ENCODE data around the gene MGAT3. TPM values are rescaled to one million over a fixed set of nuclear protein-coding genes. Genes with fewer than 3 reads are reported as not detected.
A peak's percentile ranks its signal among the peaks of the same experiment; 100 is the strongest.

MGAT3 gene
- total RNA-seq, 4 donors from 2014 or later, result 0.45 to 1.6 (median 0.90) TPM

GRCh38 chr22:39494471-39495120 is 37.8 kb downstream of the MGAT3 start:
- 65 to 81% methylated on average over 10 of the region's 10 CpGs for WGBS, 2 donors
- Histone ChIP-seq H3K4me1 (no peaks in the 10 kb centered on the region), H3K9me3 (no peaks in the 10 kb centered on the region), H3K36me3 (no peaks in the 10 kb centered on the region), H3K27ac (no peak overlapping the region), H3K27me3 (no peaks in the 10 kb centered on the region), H3K4me3 (replicated peaks in 1 of 3) (no peak overlapping the region)
- intact Hi-C loops (cut with DNase I), result loop anchor here (5.0 kb wide), 1 partner anchor 33 kb away; no protein-coding TSS in a partner anchor
- DNase-seq, result no peak
- TF ChIP-seq POLR2A (IDR thresholded peaks at IDR 0.05) (no peak), CTCF (IDR thresholded peaks at IDR 0.05) (no peak)

- DNase-seq, result peak; percentile 80 to 88
- no peak overlapping the region for H3K4me3 ChIP-seq (replicated peaks in 1 of 3)
- TF ChIP-seq CTCF (IDR thresholded peaks at IDR 0.05) (peak; percentile 56 to 83 (median 77)), POLR2A (IDR thresholded peaks at IDR 0.05) (no peak)
- H3K4me1 ChIP-seq, result peaks cover 3 to 12% of the 10 kb centered on the region in 2 donors
- no peaks in the 10 kb centered on the region for H3K9me3 ChIP-seq
- no peaks in the 10 kb centered on the region for H3K36me3 ChIP-seq
- no peaks in the 10 kb centered on the region for H3K27me3 ChIP-seq
- intact Hi-C loops (cut with DNase I), result no loop called here
- H3K27ac ChIP-seq, result peak overlapping the region in 1 of 3 donors; percentile 10
- 39 to 41% methylated on average over 12 to 13 of the region's 13 CpGs for WGBS, 2 donors
Observed at GRCh38 chr22:39496131-39496838, 39.5 kb downstream of the MGAT3 start.

GRCh38 chr22:39497429-39497828 is 40.6 kb downstream of the MGAT3 start:
- no peaks in the 10 kb centered on the region for H3K9me3 ChIP-seq
- H3K36me3 ChIP-seq, result no peaks in the 10 kb centered on the region
- no peaks in the 10 kb centered on the region for H3K27me3 ChIP-seq
- peaks cover 9 to 19% of the 10 kb centered on the region in 2 donors for H3K4me1 ChIP-seq
- intact Hi-C loops (cut with DNase I), result no loop called here
- H3K27ac ChIP-seq, result no peak overlapping the region
- DNase-seq, result no peak
- H3K4me3 ChIP-seq (replicated peaks in 1 of 3), result no peak overlapping the region
- WGBS, 2 donors, result 91% methylated on average over 8 of the region's 8 CpGs
- no peak for TF ChIP-seq CTCF (IDR thresholded peaks at IDR 0.05)
- no peak for TF ChIP-seq POLR2A (IDR thresholded peaks at IDR 0.05)

GRCh38 chr22:39498368-39498767 is 41.6 kb downstream of the MGAT3 start:
- Histone ChIP-seq H3K9me3 (no peaks in the 10 kb centered on the region), H3K4me1 (peaks cover 18 to 25% of the 10 kb centered on the region in 2 donors), H3K27ac (no peak overlapping the region), H3K36me3 (no peaks in the 10 kb centered on the region), H3K27me3 (no peaks in the 10 kb centered on the region), H3K4me3 (replicated peaks in 1 of 3) (no peak overlapping the region)
- 55 to 56% methylated on average over 2 of the region's 2 CpGs for WGBS, 2 donors
- intact Hi-C loops (cut with DNase I), result no loop called here
- no peak for TF ChIP-seq CTCF (IDR thresholded peaks at IDR 0.05)
- TF ChIP-seq POLR2A (IDR thresholded peaks at IDR 0.05), result no peak
- peak; percentile 20 to 28 for DNase-seq

GRCh38 chr22:39498802-39499201 is 42.0 kb downstream of the MGAT3 start:
- no peak for DNase-seq
- Histone ChIP-seq H3K27ac (no peak overlapping the region), H3K9me3 (no peaks in the 10 kb centered on the region), H3K36me3 (no peaks in the 10 kb centered on the region), H3K4me1 (peaks cover 22 to 29% of the 10 kb centered on the region in 2 donors), H3K4me3 (replicated peaks in 1 of 3) (no peak overlapping the region), H3K27me3 (no peaks in the 10 kb centered on the region)
- WGBS, 2 donors, result 56 to 61% methylated on average over 3 of the region's 3 CpGs
- TF ChIP-seq POLR2A (IDR thresholded peaks at IDR 0.05), result no peak
- TF ChIP-seq CTCF (IDR thresholded peaks at IDR 0.05), result no peak
- intact Hi-C loops (cut with DNase I), result no loop called here

All from thyroid gland (tissue), 4 donors.